ENCODE results near the gene ABCC8.

ABCC8 gene

DNA sequence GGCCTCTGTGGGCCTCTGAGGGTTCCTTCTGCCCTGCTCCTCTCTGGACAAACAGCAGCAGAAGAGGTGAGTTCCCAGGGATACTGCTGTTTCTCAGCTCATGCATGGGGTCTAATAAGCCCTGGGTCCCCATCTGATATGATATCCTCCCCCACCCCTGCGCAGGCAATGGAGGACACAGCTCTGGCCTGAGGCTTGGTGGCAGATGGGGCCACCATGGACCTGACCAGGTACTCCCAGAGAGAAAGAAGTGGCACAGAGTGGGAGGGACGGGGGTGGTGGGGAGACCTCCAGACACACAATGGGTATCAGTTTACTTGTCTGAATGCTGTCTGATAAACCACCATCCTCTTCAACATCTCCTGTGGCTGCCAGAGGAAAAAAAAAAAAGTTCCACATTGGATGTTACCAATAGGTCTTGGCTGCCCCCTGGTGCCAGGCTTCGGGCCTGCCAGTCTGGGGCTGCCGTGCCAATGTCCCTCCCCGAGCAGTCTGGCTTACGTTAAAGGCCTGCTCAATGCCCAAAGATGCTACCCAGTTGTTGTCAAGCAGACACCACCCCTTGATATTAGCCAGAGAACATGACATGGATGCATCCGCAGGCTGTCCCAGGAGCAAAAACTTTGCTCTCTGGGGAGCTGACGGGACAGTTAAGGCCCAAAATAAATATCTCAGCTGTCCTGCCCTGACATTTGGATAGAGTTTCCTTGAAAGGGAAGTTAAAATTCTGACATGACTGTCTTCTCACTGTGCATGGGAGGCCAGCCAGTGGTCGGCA lies 27.9 kb upstream of the ABCC8 start:
- DNase-seq, result peak; percentile 93

DNA sequence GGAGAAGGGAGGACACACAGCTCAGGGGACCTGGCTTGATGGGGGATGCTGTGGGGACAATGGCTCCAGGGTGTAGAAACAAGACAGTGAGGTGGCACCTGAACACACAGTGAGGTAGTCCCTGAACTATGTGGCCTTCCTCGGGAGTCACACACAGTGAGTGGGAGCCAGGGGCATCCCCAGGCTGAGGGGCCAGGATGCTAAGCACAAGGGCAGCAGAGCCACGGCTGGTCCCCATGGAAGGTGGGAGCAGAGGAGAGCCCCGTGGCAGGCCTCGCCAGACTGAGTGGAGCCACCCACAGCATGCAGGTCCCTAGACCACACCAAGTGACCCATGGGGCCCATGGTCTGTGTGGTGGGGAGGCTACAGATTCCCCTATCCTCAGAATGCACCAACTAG lies 26.0 kb upstream of the ABCC8 start:
- no peak for DNase-seq

DNA sequence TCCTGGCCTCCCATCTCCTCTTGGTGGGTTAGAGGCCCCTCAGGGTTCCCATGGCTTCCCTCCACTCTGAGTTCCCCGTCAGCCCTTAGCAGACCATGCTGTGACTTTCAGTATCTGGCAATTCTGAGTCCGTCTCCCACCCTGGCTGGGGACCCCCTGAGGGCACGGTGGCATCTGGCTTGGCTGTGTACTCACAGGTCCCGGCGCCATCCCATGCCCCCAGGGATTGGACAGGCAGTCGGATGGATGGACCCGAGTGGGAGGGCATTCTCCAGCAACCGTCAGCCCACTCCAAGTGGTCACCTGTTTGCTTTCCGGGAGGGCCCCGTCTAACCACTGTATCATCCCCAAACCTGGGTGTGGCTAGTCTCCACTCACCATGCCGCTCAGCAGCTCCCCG lies 24.0 kb upstream of the ABCC8 start:
- DNase-seq, result no peak

DNA sequence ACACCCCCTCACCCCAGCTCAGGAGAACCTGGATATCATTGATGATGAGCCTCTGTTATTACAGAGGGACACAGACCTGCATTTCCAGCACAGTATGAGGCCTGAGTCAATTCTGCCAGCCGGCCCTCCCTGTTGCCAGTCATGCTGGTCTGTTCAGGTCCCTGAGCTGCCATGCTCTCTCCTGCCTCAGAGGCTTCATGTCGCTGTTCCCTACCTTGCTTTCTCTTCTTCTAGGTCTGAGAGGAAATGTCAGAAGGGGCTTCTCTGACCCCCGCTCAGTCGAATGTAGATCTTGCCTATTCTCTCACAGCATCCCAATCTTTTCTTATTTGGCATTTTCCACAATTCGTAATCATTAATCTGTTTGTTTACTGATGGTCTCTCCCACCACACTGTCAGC lies 21.8 kb upstream of the ABCC8 start:
- peak; percentile 69 for DNase-seq

DNA sequence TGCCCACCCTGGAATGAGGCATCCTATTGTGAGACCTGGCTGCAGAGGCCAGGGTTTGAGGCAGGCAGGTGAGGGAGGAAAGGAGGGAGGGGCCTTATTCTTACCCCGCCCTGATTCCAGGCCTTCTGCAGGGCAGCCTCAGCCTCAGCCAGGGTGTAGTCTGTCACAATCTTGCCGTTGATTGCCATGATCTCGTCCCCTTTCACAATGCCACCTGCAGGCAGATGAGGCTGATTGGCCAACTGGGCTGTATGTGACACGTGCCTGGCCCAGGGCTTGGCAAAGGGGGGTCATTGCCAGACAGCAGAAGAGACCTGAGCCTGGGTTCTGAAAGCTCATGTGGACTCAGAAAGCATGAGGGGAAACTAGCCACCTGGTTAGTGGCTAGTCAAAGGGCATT lies 21.4 kb upstream of the ABCC8 start:
- peak; percentile 86 for DNase-seq

DNA sequence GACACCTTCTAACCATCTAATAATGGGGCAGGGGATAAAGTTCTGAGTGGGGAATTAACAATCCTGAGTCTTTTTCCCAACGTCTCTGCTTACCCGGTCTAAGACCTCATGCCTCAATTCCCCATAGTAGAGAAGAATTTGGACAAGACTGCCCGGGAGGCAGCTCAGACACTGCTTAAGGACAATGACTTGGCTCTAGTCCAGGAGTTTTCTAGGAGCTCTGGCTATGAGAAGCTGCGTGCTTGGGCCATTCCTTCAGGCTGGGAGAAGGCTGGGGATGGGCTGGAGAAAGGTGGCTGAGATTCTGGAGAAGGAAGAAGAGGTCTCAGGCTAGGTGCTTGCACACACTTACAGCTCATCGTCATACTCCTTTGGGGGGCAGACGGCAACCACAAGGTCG lies 19.8 kb upstream of the ABCC8 start:
- DNase-seq, result peak; percentile 10

DNA sequence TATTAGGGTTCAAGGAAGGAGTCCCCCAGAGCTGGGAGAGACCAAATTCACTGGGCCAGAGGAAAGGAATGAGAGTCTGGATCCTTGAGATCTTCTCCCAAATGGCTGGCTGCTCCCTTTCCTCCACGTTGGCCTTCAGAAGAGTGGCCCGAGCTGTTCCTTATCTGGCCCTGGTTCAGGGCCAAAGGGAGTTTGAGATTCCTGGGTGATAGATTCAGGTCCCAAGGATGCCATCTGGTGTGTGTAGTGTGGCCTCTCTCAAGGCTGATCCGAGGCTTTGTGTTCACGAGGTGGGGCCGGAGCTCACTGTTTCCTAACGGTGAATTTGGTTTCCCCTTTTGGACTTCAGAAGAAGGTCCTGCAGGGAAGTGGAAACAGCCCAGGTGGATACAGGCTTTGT lies 17.4 kb upstream of the ABCC8 start:
- no peak for DNase-seq

DNA sequence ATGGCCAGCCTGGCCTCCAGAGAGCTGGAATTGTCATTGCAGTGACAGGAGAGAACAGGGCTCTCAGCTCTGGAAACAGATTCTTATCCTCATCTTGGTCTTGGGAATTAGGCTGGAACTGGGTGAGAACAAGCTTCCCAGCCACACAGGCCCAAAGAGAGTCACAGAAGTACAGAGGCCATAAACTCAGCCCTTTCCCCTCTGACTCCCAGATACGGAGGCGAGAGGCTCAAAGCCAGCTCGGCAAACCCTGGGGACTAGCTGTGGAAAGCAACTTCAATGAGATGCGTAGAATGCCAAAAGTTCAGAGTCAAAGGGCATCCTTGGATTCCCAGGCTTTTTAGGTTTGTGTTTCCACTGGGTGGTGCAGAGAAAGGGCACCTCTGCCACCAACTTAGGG lies 14.3 kb upstream of the ABCC8 start:
- DNase-seq, result no peak

DNA sequence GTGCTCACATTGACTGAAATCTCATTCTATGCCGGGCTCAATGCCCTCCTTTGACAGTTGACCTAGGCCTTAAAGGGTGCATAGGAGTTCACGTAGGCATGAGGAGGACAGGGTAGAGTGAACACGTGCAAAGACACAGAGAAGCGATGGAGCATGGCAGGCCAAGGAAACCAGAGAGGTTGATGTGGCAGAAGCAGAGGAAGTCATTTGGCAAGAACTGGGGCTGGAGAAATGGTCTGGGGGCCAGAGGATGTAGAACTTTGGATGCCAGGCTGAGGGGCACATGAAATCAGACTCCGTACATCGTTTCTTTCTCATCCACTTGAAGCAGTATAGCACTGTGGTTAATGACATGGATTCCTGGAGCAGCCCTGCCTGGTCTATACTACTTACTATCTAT lies 13.6 kb upstream of the ABCC8 start:
- DNase-seq, result no peak

DNA sequence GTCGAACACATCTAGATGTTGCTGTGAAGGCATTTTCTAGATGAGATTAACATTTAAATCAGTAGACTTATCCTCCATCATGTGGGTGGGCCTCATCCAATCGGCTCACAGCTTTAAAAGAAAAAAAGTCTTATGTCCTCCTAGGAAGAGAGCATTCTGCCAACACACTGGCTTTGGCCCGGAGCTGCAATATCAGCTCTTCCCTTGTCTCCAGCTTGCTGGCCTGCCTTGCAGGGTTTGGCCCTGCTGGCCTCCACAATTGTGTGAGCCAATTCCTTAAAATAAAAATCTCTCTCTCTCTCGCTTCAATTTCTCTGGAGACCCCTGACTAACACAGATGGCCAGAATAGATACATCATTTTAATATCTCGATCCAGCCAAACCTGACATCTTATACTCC lies 13.1 kb upstream of the ABCC8 start:
- no peak for DNase-seq

DNA sequence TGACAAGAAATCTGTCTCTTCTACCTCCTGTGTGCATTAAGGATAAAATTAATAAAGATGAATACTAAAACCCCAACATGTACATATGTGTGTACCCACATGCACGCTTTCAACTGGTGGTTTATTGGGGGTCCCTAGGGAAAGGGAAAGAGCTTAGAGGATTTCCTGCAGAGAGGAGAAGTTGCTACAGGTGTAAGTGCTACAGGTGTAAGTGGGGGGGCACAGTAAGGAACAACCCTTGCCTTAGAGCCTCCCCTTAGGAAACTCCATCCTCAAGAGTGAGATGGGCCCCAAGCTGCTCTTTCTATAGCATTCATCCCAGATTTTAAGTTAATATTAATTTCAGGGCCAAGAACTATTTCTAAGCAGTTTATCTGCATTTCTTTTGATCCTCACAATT lies 11.9 kb upstream of the ABCC8 start:
- no peak for DNase-seq

DNA sequence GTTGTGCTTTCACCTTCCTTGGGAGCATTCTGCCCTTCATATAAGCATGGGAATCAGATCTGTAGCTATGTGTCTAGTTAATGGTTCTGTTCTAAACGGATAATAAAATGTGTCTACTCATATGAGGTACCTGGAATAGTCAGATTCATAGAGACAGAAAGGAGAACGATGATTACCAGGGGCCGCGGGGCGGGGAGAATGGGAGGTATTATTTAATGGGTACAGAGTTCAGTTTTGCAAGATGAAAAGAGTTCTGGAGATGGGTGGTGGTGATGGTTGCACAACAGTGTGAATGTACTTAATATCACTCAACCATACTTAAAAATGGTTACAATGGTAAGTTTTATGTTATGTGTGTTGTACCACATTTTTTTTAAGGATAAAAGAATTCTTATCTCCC lies 10.0 kb upstream of the ABCC8 start:
- DNase-seq, result no peak

DNA sequence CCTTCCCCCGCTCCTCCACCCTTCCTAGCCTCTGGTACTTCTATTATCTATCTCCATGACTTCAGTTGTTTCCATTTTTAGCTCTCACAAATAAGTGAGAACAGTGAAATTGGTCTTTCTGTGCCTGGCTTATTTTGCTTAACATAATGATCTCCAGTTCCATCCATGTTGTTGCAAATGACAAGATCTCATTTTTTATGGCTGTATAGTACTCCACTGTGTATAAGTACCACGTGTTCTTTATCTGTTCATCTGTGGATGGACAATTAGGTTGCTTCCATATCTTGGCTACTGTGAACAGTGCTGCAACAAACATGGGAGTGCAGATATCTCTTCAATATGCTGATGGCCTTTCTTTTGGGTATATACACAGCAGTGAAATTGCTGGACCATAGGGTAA lies 6.9 kb upstream of the ABCC8 start:
- DNase-seq, result no peak

DNA sequence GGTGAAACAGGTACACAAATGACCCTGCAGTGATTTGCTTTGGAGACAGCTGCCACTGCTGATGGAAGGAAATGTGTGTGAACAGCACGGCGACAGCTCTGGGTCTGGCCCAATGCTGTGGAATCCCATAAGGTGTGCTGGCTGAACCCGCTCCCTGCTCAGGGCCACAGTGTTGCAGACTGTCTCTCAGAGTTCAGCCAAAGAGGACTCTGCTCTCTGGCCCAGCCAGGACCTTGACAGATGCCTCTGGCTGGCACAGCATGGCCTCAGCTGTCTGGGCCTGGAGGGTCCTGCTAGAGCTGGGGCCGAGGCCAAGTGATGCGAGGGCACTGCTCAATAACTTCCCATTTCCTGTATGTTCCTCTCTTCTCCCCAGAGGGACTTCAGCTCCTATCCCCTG lies 5.3 kb upstream of the ABCC8 start:
- no peak for DNase-seq

DNA sequence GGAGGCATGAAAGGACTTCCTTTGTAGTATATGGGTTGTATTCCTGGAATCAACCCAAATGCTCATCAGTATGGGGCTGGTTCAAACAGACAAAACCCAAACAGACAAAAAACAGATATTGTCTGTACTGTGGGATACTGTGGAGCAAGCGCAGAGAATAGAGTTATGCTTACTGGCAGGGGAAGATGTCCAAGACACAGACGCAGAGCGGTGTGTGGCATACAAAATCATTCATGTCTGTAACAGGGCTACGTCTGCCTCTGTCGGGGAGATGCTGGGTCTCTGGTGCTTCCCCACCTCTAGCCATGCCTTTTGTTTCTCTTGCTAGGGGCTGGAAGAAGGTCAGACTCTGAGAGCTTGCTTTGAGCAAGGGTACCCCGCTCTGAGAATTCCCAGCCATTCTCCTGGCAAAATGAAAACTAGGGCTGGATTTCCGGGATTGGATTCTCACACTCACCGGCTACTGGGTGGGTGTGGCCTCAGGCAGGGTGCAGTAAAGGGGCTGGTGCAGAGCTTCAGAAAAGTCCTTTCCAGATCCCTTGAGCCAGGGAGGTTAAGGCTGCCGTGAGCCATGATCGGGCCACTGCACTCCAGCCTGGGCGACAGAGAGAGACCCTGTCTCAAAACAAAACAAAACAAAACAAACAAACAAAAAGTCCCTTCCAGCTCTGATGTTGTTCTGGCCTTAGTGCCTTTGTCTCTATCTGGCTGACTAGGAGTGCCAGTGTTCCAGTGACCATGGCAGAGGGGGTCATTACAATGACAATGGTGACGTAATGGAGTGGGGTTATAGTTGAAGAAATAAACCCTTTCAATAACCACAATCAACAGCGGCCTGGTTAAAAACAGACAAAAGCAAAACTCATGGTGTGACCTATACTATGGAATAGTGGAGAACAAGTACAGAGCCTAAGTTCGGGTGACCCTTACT lies 2.9 kb upstream of the ABCC8 start:
- DNase-seq, result peak; percentile 74

DNA sequence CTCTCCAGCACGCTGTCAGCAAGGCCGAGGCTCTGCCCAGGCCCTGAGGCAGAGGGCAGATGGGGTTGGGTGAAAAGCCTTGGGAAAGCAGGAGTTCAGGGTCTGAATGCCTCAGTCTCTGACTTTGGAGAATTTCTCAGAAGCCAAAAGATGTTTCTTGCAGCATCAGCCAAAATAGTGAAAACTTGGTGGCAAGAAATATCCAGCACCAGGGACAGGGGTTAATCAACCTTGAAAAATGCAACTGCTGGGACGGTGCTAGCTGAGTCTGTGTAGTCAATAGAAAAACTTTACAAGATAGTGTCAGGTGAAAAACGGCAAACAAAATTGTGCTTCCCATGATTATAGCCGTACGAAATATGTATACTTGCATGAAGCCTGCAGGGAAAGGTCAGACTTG lies 1.4 kb upstream of the ABCC8 start:
- no peak for DNase-seq

DNA sequence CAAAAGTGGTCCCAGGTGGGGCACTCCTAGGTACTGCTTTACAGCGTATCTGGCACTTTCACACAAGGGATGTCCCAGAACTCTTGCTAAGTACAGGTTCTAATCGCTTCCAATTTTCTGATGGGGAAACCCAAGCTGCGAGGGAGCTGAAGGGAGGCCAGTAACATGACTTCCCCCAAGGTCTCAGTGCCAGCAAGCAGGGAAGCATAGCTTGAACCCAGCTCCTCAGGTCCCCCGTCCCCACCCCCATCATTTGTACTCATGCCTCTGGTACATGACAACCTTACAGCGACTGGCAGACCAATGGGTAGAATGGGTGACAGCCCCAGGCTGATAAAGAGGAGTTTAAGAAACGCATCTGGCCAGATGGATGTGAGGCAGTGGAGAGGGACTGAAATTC lies 716 bp upstream of the ABCC8 start:
- no peak for DNase-seq

DNA sequence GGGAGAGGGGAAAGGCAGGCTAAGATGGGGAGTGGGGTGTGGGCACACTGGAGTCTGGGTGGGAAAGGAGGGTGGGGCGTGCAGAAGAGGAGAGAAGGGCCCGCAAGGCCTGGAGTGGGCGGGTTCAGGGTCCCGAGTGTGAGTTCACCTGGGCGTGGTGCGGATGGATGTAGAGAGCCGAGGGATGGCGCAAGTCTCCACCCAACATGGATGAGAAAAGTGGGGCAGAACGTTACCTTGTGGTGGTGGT lies 364 bp upstream of the ABCC8 start:
- DNase-seq, result no peak

DNA sequence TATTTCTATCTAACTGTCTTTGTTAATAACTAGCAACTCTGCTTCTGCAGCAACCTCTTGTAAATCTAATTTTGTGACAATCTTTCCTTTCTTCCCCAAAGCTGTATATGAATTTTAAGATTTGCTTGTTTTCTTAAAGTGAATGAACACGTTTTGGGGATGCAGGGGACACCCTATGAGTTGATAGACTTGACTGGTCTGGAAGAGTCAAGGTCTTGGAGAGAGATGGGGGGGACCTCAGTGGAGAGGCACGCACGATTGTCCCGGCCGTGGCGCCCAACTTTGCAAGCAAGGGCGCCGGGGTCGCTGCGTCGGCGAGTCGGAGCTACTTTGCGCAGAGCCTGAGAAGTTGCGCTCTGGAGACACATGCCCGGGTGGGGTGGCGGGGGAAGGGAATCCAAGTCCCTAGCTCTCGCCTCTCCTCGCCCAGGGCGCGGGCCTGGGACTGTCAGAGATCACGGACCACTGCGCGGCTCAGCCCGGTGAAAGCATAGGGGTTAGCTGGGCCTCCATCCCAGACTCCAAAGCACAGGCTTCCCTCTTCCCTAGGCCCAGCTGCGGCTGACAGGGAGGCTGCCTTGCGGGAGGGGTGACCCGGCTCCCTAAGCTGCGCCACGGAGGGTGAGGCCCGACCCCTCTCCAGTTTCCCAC lies 854 bp downstream of the ABCC8 start:
- peak; percentile 55 for DNase-seq

DNA sequence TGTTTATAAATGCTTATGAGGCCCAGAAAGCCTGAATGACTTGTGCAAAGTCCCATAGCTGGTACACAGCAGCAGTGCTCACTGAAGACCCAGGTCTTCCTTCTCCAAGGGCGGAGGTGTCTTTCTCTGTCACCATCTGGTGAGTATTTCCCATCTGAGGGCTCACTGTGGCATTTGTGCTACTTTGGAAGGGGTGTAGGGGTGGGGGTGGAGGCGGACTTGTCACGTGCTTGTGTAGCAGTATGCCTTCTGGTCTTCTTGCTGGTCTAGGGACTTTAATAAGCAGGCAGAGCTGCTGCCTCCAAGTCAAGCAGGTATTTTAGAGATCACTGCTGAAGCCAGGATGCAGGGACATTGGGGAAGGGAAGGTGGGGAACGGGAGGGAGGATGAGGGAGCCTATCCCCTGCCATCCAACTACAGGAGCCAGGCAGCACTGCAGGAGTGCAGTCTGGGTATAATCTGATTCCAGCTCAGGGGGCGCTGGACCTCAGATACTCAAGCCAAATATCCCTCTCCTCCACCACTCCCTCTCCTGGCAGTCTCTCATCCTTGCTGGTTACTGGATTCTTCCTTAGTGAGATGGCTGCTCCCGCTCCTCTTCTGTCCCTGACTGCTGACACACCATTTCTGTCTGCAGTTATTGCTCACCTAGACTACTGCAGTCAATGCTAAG lies 3.4 kb downstream of the ABCC8 start:
- peak; percentile 53 for DNase-seq

DNA sequence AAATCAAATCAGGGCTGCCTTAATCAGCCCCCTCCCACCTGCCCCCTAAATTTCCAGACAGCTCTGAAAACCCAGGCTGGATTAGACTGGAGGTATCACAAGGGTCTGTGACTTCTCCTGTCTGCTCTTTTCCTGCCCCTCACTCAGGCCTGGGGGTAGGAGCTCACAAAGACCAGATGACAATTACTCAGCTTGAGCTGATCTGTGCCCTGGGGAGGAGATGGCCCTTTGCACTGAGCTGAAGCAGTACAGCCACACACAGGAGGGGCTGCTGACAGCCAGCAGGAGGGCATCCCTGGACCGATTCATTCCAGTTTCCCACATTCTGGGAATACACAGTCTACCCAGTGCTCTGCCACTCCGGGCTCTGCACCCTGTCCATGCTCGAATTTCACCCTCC lies 4.2 kb downstream of the ABCC8 start:
- no peak for DNase-seq

DNA sequence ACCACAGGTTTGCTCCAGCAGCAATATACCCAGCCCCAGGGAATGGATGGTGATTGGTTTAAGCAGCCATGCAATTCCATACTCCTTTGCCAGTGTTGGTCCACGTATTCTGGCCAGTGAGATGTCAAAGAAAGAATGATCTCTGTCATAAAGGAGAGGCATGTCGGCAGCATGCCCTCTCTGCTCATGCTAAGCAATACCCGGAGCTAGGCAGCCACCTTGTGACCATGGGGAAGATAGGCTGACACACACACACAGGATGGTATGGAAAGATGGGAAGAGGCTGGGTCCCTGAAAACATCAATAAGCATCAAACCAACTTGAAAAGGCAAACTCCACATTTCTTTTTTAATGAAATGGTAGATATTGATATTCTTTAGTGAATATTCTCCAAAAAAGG lies 5.1 kb downstream of the ABCC8 start:
- peak; percentile 12 for DNase-seq

DNA sequence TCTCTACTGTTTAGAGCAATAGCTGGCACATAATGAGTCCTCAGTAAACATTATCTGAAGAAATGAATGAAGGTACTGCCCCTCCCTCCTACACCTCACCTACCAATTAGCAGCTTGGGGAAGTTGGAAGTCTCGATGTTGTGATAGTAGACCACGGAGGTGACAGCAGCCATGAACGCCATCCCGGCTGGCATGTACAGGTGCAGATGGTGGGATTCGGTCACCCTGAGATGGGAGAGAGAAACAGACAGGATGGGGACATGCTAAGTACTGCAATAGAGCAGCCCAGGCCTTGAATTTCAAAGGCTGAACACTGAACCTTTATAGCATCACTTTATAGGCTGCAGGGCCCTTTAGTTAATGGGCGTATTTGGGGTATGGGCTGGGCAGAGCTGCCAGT lies 6.6 kb downstream of the ABCC8 start:
- no peak for DNase-seq

DNA sequence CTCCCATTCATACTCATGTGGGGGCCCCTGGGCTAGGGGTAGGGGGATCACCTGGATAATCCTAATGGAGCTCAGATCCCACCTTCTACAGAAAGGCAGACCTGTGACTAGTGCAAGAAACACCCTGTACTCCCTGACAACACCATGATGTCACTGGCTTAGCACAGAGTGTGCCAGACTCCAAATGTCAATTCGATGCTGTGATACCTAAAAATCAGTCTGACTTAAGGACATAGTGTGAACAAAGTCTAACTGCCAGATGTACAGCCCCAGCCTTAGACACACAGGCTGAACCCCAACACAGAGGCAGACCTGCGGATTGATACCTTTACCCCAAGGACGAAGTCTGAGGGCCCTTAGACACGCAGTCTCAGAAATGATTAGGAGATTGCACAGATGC lies 8.5 kb downstream of the ABCC8 start:
- no peak for DNase-seq

All from DMS53 (cell line).